ENCODE measurements around the gene CDKAL1.

CDKAL1 gene

GRCh38 chr6:21263531-21264287 is 729.5 kb downstream of the CDKAL1 start:
- TF ChIP-seq CTCF (conservative IDR thresholded peaks at IDR 0.05; ENCODE audit: low read depth, low read length) = no peak
- no peak overlapping the region for H3K4me3 ChIP-seq (ENCODE audit: low read depth, low read length)
- DNase-seq (ENCODE audit: low read depth) = peak; percentile 59

GRCh38 chr6:21264288-21265033 is 730.2 kb downstream of the CDKAL1 start:
- no peak for DNase-seq (ENCODE audit: low read depth)
- no peak overlapping the region for H3K4me3 ChIP-seq (ENCODE audit: low read depth, low read length)
- no peak for TF ChIP-seq CTCF (conservative IDR thresholded peaks at IDR 0.05; ENCODE audit: low read depth, low read length)

- no peak overlapping the region for H3K4me3 ChIP-seq (ENCODE audit: low read depth, low read length)
- DNase-seq (ENCODE audit: low read depth) = no peak
- TF ChIP-seq CTCF (conservative IDR thresholded peaks at IDR 0.05; ENCODE audit: low read depth, low read length) = no peak
These were observed 730.9 kb downstream of the CDKAL1 start for GRCh38 chr6:21265034-21265729.

- H3K4me3 ChIP-seq (ENCODE audit: low read depth, low read length) = no peak overlapping the region
- no peak for TF ChIP-seq CTCF (conservative IDR thresholded peaks at IDR 0.05; ENCODE audit: low read depth, low read length)
- peak; percentile 35 for DNase-seq (ENCODE audit: low read depth)
These were observed 731.4 kb downstream of the CDKAL1 start for GRCh38 chr6:21265730-21266044.

GRCh38 chr6:21270636-21271201 is 736.5 kb downstream of the CDKAL1 start:
- no peak for DNase-seq (ENCODE audit: low read depth)
- H3K4me3 ChIP-seq (ENCODE audit: low read depth, low read length) = no peak overlapping the region
- no peak for TF ChIP-seq CTCF (conservative IDR thresholded peaks at IDR 0.05; ENCODE audit: low read depth, low read length)

- peak; percentile 30 for TF ChIP-seq CTCF (conservative IDR thresholded peaks at IDR 0.05; ENCODE audit: low read depth, low read length)
- no peak for DNase-seq (ENCODE audit: low read depth)
- no peak overlapping the region for H3K4me3 ChIP-seq (ENCODE audit: low read depth, low read length)
These were observed 737.3 kb downstream of the CDKAL1 start for GRCh38 chr6:21271428-21272155.

All from choroid plexus epithelial cell (primary cell).